Keratinocyte (primary cell): ENCODE measurements around the gene SLC35D2.

ENCODE experiments used
- EZH2 ChIP-seq: IDR thresholded peaks from one replicate; pipeline ENCODE4 v1.6.1; 2012; ENCODE audit warnings: inconsistent platforms, mild to moderate bottlenecking, low read length, moderate library complexity
- TF ChIP-seq, protein P1 (sequence below), 3 experiments: IDR thresholded peaks in 1 of 3; conservative IDR thresholded peaks in 1 of 3; optimal IDR thresholded peaks in 1 of 3; 2 replicates in 2 of 3; 3 replicates in 1 of 3; pipeline versions ENCODE3 to v1.5.1; 2011; ENCODE audit warnings: low read length in 3 of 3, mild to moderate bottlenecking in 3 of 3, moderate library complexity in 2 of 3, control low read depth in 1 of 3, inconsistent platforms in 1 of 3; ENCODE audit not compliant: insufficient read depth in 2 of 3; ENCODE audit errors: extremely low read depth in 1 of 3

DNA sequence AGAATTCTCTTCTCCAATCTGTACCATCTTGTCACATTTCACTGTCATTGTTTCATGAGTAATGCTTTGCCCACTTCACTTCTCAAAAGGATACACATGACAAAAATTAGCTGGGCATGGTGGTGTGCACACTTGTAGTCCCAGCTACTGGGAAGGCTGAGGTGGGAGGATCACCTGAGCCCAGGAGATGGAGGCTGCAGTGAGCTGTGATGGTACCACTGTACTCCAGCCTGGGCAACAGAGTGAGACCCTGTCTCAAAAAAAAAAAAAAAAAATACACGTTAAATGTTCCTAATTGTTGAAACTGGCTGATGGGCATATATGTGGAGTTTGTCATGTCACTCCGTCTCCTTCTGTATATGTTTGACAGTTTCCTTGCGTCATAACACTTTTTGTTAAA is 45.2 kb downstream of the SLC35D2 start:
- TF ChIP-seq, protein P1, sequence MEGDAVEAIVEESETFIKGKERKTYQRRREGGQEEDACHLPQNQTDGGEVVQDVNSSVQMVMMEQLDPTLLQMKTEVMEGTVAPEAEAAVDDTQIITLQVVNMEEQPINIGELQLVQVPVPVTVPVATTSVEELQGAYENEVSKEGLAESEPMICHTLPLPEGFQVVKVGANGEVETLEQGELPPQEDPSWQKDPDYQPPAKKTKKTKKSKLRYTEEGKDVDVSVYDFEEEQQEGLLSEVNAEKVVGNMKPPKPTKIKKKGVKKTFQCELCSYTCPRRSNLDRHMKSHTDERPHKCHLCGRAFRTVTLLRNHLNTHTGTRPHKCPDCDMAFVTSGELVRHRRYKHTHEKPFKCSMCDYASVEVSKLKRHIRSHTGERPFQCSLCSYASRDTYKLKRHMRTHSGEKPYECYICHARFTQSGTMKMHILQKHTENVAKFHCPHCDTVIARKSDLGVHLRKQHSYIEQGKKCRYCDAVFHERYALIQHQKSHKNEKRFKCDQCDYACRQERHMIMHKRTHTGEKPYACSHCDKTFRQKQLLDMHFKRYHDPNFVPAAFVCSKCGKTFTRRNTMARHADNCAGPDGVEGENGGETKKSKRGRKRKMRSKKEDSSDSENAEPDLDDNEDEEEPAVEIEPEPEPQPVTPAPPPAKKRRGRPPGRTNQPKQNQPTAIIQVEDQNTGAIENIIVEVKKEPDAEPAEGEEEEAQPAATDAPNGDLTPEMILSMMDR (optimal IDR thresholded peaks at IDR 0.05 in 1 of 3, IDR thresholded peaks at IDR 0.05 in 1 of 3, conservative IDR thresholded peaks at IDR 0.05 in 1 of 3; ENCODE audit: extremely low read depth in 1 of 3, insufficient read depth in 2 of 3, low read length in 3 of 3): no peak
- no peak for TF ChIP-seq EZH2
